Dendritic cell treated with granulocyte-macrophage colony-stimulating factor and Interleukin-4, amounts not matched to agents 40 ng/mL and 50 ng/mL, for 4 days (primary cell): ENCODE results near the gene SLC45A1.

Experiments
- H3K27ac Mint-ChIP-seq: one replicate; pipeline ENCODE4 v1.8.0; 2022; ENCODE audit warnings: mild to moderate bottlenecking, mixed read lengths
- H3K27me3 Mint-ChIP-seq: one replicate; pipeline ENCODE4 v1.8.0; 2022; ENCODE audit warnings: mild to moderate bottlenecking, mixed read lengths
- H3K36me3 Mint-ChIP-seq: one replicate; pipeline ENCODE4 v1.8.0; 2022; ENCODE audit warnings: low read depth, mixed read lengths
- H3K4me1 Mint-ChIP-seq: one replicate; pipeline ENCODE4 v1.8.0; 2022; ENCODE audit warnings: low read depth, mixed read lengths
- H3K4me3 Mint-ChIP-seq: one replicate; pipeline ENCODE4 v1.8.0; 2022; ENCODE audit warnings: mild to moderate bottlenecking, moderate library complexity, mixed read lengths
- H3K9me3 Mint-ChIP-seq: one replicate; pipeline ENCODE4 v1.8.0; 2022; ENCODE audit warnings: mixed read lengths
- intact Hi-C: fragments of 100-400 bp; cut with micrococcal nuclease; formaldehyde crosslinking; loops from one replicate; pipeline ENCODE4 v1.15.0; 2022

Gene SLC45A1

GRCh38 chr1:8368956-8369639, 51.2 kb downstream of the SLC45A1 start:
- Mint-ChIP-seq H3K36me3 (peaks cover 100% of the 10 kb centered on the region), H3K27me3 (no peaks in the 10 kb centered on the region), H3K27ac (no peak overlapping the region), H3K9me3 (no peaks in the 10 kb centered on the region), H3K4me1 (peaks cover 77% of the 10 kb centered on the region), H3K4me3 (no peak overlapping the region)
- intact Hi-C loops, result no loop called here

- Mint-ChIP-seq H3K4me1 (peaks cover 88% of the 10 kb centered on the region), H3K4me3 (no peak overlapping the region), H3K9me3 (no peaks in the 10 kb centered on the region), H3K36me3 (peaks cover 99% of the 10 kb centered on the region), H3K27ac (no peak overlapping the region), H3K27me3 (no peaks in the 10 kb centered on the region)
- intact Hi-C loops, result no loop called here
Observed at GRCh38 chr1:8370046-8370881, 52.4 kb downstream of the SLC45A1 start.

GRCh38 chr1:8370905-8371315, 53.0 kb downstream of the SLC45A1 start:
- Mint-ChIP-seq H3K36me3 (peaks cover 94% of the 10 kb centered on the region), H3K4me1 (peaks cover 84% of the 10 kb centered on the region), H3K4me3 (no peak overlapping the region), H3K27ac (no peak overlapping the region), H3K27me3 (no peaks in the 10 kb centered on the region), H3K9me3 (no peaks in the 10 kb centered on the region)
- intact Hi-C loops, result no loop called here

- no peak overlapping the region for H3K27ac Mint-ChIP-seq
- H3K4me3 Mint-ChIP-seq, result no peak overlapping the region
- H3K36me3 Mint-ChIP-seq, result peaks cover 94% of the 10 kb centered on the region
- intact Hi-C loops, result no loop called here
- H3K4me1 Mint-ChIP-seq, result peaks cover 84% of the 10 kb centered on the region
- H3K9me3 Mint-ChIP-seq, result no peaks in the 10 kb centered on the region
- no peaks in the 10 kb centered on the region for H3K27me3 Mint-ChIP-seq
Observed at GRCh38 chr1:8371372-8371991, 53.6 kb downstream of the SLC45A1 start.

GRCh38 chr1:8373125-8373524, 55.2 kb downstream of the SLC45A1 start:
- Mint-ChIP-seq H3K4me3 (no peak overlapping the region), H3K27ac (peak overlapping the region; percentile 72), H3K9me3 (no peaks in the 10 kb centered on the region), H3K36me3 (peaks cover 91% of the 10 kb centered on the region), H3K27me3 (no peaks in the 10 kb centered on the region), H3K4me1 (peaks cover 81% of the 10 kb centered on the region)
- intact Hi-C loops, result no loop called here

GRCh38 chr1:8373581-8374241, 55.8 kb downstream of the SLC45A1 start:
- Mint-ChIP-seq H3K27ac (peak overlapping the region; percentile 72), H3K36me3 (peaks cover 91% of the 10 kb centered on the region), H3K4me1 (peaks cover 82% of the 10 kb centered on the region), H3K4me3 (peak overlapping the region; percentile 6), H3K27me3 (no peaks in the 10 kb centered on the region), H3K9me3 (no peaks in the 10 kb centered on the region)
- intact Hi-C loops, result no loop called here

GRCh38 chr1:8374356-8374755, 56.4 kb downstream of the SLC45A1 start:
- H3K27ac Mint-ChIP-seq, result peak overlapping the region; percentile 72
- intact Hi-C loops, result no loop called here
- H3K36me3 Mint-ChIP-seq, result peaks cover 91% of the 10 kb centered on the region
- H3K4me3 Mint-ChIP-seq, result no peak overlapping the region
- no peaks in the 10 kb centered on the region for H3K9me3 Mint-ChIP-seq
- no peaks in the 10 kb centered on the region for H3K27me3 Mint-ChIP-seq
- peaks cover 88% of the 10 kb centered on the region for H3K4me1 Mint-ChIP-seq

- H3K27ac Mint-ChIP-seq, result peak overlapping the region; percentile 72
- peak overlapping the region; percentile 2 for H3K4me3 Mint-ChIP-seq
- H3K36me3 Mint-ChIP-seq, result peaks cover 91% of the 10 kb centered on the region
- no peaks in the 10 kb centered on the region for H3K27me3 Mint-ChIP-seq
- no peaks in the 10 kb centered on the region for H3K9me3 Mint-ChIP-seq
- intact Hi-C loops, result no loop called here
- peaks cover 87% of the 10 kb centered on the region for H3K4me1 Mint-ChIP-seq
Observed at GRCh38 chr1:8374812-8375211, 56.9 kb downstream of the SLC45A1 start.

GRCh38 chr1:8376358-8376840, 58.5 kb downstream of the SLC45A1 start:
- Mint-ChIP-seq H3K27ac (peak overlapping the region; percentile 22), H3K4me3 (no peak overlapping the region), H3K9me3 (no peaks in the 10 kb centered on the region), H3K4me1 (peaks cover 84% of the 10 kb centered on the region), H3K27me3 (no peaks in the 10 kb centered on the region), H3K36me3 (peaks cover 91% of the 10 kb centered on the region)
- intact Hi-C loops, result no loop called here

- Mint-ChIP-seq H3K4me1 (peaks cover 78% of the 10 kb centered on the region), H3K36me3 (peaks cover 89% of the 10 kb centered on the region), H3K9me3 (no peaks in the 10 kb centered on the region), H3K27me3 (no peaks in the 10 kb centered on the region), H3K4me3 (no peak overlapping the region), H3K27ac (no peak overlapping the region)
- intact Hi-C loops, result no loop called here
Observed at GRCh38 chr1:8377271-8377981, 59.5 kb downstream of the SLC45A1 start.

- Mint-ChIP-seq H3K27ac (no peak overlapping the region), H3K4me1 (peaks cover 78% of the 10 kb centered on the region), H3K36me3 (peaks cover 89% of the 10 kb centered on the region), H3K27me3 (no peaks in the 10 kb centered on the region), H3K4me3 (no peak overlapping the region), H3K9me3 (no peaks in the 10 kb centered on the region)
- intact Hi-C loops, result no loop called here
Observed at GRCh38 chr1:8378178-8378577, 60.3 kb downstream of the SLC45A1 start.

GRCh38 chr1:8378981-8379470, 61.1 kb downstream of the SLC45A1 start:
- H3K9me3 Mint-ChIP-seq, result no peaks in the 10 kb centered on the region
- peak overlapping the region; percentile 63 for H3K27ac Mint-ChIP-seq
- H3K36me3 Mint-ChIP-seq, result peaks cover 88% of the 10 kb centered on the region
- H3K4me3 Mint-ChIP-seq, result no peak overlapping the region
- intact Hi-C loops, result no loop called here
- H3K27me3 Mint-ChIP-seq, result no peaks in the 10 kb centered on the region
- H3K4me1 Mint-ChIP-seq, result peaks cover 77% of the 10 kb centered on the region

- peaks cover 77% of the 10 kb centered on the region for H3K4me1 Mint-ChIP-seq
- intact Hi-C loops, result no loop called here
- peak overlapping the region; percentile 63 for H3K27ac Mint-ChIP-seq
- no peak overlapping the region for H3K4me3 Mint-ChIP-seq
- H3K9me3 Mint-ChIP-seq, result no peaks in the 10 kb centered on the region
- no peaks in the 10 kb centered on the region for H3K27me3 Mint-ChIP-seq
- peaks cover 88% of the 10 kb centered on the region for H3K36me3 Mint-ChIP-seq
Observed at GRCh38 chr1:8379513-8380186, 61.7 kb downstream of the SLC45A1 start.
